ENCODE measurements around the gene DCUN1D2. TPM values are rescaled to one million over a fixed set of nuclear protein-coding genes. Genes with fewer than 3 reads are reported as not detected.

The DCUN1D2 gene
- total and polyA plus RNA-seq, 3 donors from 2014 or later, result 16.3 to 78.5 (median 65.9) TPM

DNA sequence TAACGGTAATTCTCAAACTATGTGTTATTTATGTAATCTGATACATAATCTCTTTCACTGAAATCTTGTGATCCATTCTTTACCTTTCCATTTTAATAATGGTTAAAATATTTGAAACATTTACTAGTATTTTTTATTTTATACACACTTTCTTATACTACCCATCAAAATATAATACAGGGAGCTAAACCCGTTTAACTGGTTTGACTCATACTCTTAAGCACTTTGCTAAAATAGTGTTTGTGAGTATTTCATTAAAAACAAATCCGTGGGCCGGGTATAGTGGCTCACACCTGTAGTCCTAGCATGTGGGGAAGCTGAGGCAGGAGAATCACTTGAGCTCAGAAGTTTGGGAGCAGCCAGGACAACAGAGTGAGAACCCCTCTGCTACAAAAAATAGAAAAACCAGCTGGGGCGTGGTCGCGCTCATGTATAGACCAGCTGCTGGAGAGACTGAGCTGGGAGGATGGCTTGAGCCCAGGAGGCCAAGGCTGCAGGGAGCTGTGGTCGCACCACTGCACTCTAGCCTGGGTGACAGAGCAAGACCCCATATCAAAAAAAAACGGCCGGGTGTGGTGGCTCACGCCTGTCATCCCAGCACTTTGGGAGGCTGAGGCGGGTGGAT lies 43.8 kb upstream of the DCUN1D2 start:
- Histone ChIP-seq H3K4me3 (no peak overlapping the region), H3K27ac (peak overlapping the region in 1 of 2 donors; percentile 76), H3K27me3 (no peaks in the 10 kb centered on the region), H3K4me1 (peaks cover 24% of the 10 kb centered on the region), H3K36me3 (ENCODE audit: low read depth, missing control alignments) (no peaks in the 10 kb centered on the region), H3K9me3 (no peaks in the 10 kb centered on the region)
- TF ChIP-seq POLR2A (IDR thresholded peaks at IDR 0.05), result no peak
- TF ChIP-seq, protein P1, sequence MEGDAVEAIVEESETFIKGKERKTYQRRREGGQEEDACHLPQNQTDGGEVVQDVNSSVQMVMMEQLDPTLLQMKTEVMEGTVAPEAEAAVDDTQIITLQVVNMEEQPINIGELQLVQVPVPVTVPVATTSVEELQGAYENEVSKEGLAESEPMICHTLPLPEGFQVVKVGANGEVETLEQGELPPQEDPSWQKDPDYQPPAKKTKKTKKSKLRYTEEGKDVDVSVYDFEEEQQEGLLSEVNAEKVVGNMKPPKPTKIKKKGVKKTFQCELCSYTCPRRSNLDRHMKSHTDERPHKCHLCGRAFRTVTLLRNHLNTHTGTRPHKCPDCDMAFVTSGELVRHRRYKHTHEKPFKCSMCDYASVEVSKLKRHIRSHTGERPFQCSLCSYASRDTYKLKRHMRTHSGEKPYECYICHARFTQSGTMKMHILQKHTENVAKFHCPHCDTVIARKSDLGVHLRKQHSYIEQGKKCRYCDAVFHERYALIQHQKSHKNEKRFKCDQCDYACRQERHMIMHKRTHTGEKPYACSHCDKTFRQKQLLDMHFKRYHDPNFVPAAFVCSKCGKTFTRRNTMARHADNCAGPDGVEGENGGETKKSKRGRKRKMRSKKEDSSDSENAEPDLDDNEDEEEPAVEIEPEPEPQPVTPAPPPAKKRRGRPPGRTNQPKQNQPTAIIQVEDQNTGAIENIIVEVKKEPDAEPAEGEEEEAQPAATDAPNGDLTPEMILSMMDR (IDR thresholded peaks at IDR 0.05), result no peak
- 92 to 94% methylated on average over 12 of the region's 12 CpGs for WGBS, 2 donors
- peak; percentile 7 for DNase-seq
- intact Hi-C loops (cut with DNase I; ENCODE audit: low total_unique reads), result no loop called here

GRCh38 chr13:113533161-113533840 lies 42.8 kb upstream of the DCUN1D2 start:
- H3K27me3 ChIP-seq, result no peaks in the 10 kb centered on the region
- WGBS, 2 donors, result 53 to 66% methylated on average over 23 to 24 of the region's 24 CpGs
- TF ChIP-seq, protein P1 (IDR thresholded peaks at IDR 0.05), result no peak
- TF ChIP-seq POLR2A (IDR thresholded peaks at IDR 0.05), result no peak
- no peaks in the 10 kb centered on the region for H3K9me3 ChIP-seq
- intact Hi-C loops (cut with DNase I; ENCODE audit: low total_unique reads), result no loop called here
- peaks cover 24% of the 10 kb centered on the region for H3K4me1 ChIP-seq
- peak; percentile 46 for DNase-seq
- no peak overlapping the region for H3K4me3 ChIP-seq
- H3K27ac ChIP-seq, result peak overlapping the region; percentile 72 to 76
- no peaks in the 10 kb centered on the region for H3K36me3 ChIP-seq (ENCODE audit: low read depth, missing control alignments)

DNA sequence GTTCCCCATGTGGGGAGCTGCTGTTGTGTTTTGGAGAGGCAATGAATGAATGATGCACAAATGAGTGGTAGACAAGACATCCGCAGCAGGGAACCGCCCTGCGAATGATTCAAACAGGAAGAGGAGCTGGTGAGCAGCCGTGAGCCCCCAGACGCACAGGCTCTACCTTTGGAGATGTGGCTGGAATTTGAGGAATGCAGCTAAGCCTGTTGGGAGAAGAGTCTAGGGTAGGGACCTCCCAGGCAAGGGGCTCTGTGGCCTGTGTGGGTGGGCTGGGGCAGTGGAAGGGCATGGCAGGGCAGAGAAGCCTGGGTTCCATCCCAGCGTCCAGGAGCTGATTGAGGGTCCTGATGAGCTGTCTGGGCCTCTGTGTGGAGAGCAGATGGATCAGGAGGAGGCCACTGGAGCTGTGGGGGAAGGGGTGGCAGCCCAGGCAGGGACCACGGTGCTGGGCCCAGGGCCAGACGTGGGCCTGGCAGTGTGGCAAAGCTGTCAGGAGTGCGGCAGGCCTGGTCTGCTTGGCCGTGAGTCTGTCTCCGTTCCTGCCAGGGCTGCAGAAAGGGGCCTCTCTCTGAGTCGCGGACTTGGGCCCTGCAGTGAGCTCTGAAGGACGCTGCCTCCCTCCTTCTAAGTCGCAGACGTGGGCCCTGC lies 41.8 kb upstream of the DCUN1D2 start:
- TF ChIP-seq, protein P1 (IDR thresholded peaks at IDR 0.05), result no peak
- no peak for TF ChIP-seq POLR2A (IDR thresholded peaks at IDR 0.05)
- DNase-seq, result peak; percentile 27
- Histone ChIP-seq H3K4me1 (peaks cover 24% of the 10 kb centered on the region), H3K27ac (peak overlapping the region; percentile 80 to 89), H3K36me3 (ENCODE audit: low read depth, missing control alignments) (no peaks in the 10 kb centered on the region), H3K27me3 (no peaks in the 10 kb centered on the region), H3K9me3 (no peaks in the 10 kb centered on the region), H3K4me3 (no peak overlapping the region)
- 54 to 75% methylated on average over 5 to 13 of the region's 16 CpGs for WGBS, 2 donors
- intact Hi-C loops (cut with DNase I; ENCODE audit: low total_unique reads), result no loop called here

DNA sequence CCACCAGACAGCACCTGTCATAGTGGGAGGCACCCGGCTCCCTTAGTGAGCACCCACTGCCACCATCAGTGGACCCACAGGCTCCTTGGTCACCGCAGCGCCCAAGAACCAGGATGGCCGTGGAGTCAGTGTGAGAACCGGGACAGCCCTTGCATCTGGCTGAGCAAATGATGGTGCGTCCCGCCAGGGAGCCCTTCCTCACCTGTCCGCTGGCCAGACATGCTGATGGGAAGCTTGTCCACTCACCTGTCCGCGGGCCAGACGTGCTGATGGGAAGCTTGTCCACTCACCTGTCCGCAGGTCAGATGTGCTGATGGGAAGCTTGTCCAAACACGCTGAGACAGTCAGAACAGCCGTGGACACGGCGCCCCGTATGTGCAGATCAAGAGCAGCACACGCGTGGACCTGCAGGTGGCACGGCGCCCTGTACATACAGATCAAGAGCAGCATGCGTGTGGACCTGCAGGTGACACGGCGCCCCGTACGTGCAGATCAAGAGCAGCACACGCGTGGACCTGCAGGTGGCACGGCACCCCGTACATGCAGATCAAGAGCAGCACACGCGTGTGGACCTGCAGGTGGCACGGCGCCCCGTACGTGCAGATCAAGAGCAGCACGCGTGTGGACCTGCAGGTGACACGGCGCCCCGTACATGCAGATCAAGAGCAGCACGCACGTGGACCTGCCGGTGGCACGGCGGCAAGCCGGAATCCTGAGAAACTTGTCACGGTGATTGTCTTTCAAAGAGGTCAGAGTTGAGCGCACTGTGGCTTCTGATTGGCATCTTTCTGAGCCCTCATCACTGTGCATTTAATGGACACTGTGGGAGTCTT lies 40.7 kb upstream of the DCUN1D2 start:
- no peaks in the 10 kb centered on the region for H3K9me3 ChIP-seq
- TF ChIP-seq POLR2A (IDR thresholded peaks at IDR 0.05), result no peak
- TF ChIP-seq, protein P1 (IDR thresholded peaks at IDR 0.05), result no peak
- H3K27ac ChIP-seq, result no peak overlapping the region
- WGBS, 2 donors, result 96% methylated on average over 22 to 49 of the region's 49 CpGs
- H3K4me3 ChIP-seq, result no peak overlapping the region
- DNase-seq, result peak; percentile 10
- no peaks in the 10 kb centered on the region for H3K36me3 ChIP-seq (ENCODE audit: low read depth, missing control alignments)
- peaks cover 24% of the 10 kb centered on the region for H3K4me1 ChIP-seq
- H3K27me3 ChIP-seq, result no peaks in the 10 kb centered on the region
- intact Hi-C loops (cut with DNase I; ENCODE audit: low total_unique reads), result no loop called here

Data from testis (tissue), 3 donors.